ENCODE measurements around the gene SAMSN1. TPM values are rescaled to one million over a fixed set of nuclear protein-coding genes. Genes with fewer than 3 reads are reported as not detected.
"Not testable (repeated sequence)": the region's sequence is repeated elsewhere in the genome, so short reads cannot be mapped to it uniquely, and the experiment has no call there.

SAMSN1 gene
- total RNA-seq, 2 experiments from 2014 or later, result 2.8 TPM; not detected in 1

DNA sequence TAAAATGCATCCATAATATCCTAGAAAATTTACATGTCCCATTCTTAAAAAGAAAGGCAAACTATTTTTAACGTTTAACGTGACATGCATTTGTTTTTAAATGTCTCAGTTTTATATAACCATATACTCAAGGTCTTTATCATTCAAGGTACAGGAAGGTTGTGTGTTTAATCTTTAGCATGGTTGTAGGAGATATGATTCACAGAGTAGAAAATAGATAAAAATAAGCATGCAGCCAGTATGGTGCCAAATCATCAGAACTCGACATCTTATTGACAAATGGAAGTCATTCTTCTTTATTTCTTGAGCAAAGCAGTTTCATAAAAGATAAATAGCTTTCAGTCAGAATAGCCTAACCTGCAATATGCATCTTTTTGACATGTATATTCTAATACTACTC lies 51.0 kb downstream of the SAMSN1 start:
- TF ChIP-seq EZH2phosphoT487 (IDR thresholded peaks at IDR 0.05; ENCODE audit: borderline replicate concordance, low read depth, low read length), result no peak
- TF ChIP-seq CTCF (conservative IDR thresholded peaks at IDR 0.05; ENCODE audit: low read length), result no peak
- intact Hi-C loops (cut with micrococcal nuclease; ENCODE audit: unreplicated experiment), result no loop called here
- Histone ChIP-seq H2AFZ (ENCODE audit: low read length) (no peak overlapping the region), H3K9me2 (ENCODE audit: insufficient read depth, low read length) (no peaks in the 10 kb centered on the region), H3K27ac (ENCODE audit: low read depth, low read length, poor library complexity, severe bottlenecking) (no peak overlapping the region), H3K4me3 (ENCODE audit: low read depth, low read length, poor library complexity, severe bottlenecking) (no peak overlapping the region), H3K36me3 (ENCODE audit: insufficient read depth, low read length) (no peaks in the 10 kb centered on the region), H4K20me1 (ENCODE audit: insufficient read depth, low read length) (no peaks in the 10 kb centered on the region), H3K9me3 (ENCODE audit: low read length) (no peaks in the 10 kb centered on the region), H3K4me1 (ENCODE audit: insufficient read depth, low read length, poor library complexity, severe bottlenecking) (no peaks in the 10 kb centered on the region), H3K79me2 (ENCODE audit: insufficient read depth, low read depth, low read length) (no peaks in the 10 kb centered on the region), H3K4me2 (ENCODE audit: low read length) (no peak overlapping the region)
- ChIA-PET CTCF (ENCODE audit: unreplicated experiment) (no interaction called here), POLR2A (no interaction called here)
- DNase-seq (ENCODE audit: low spot score), result no peak
- no TSS peak for BruUV-seq (replicated peaks)

DNA sequence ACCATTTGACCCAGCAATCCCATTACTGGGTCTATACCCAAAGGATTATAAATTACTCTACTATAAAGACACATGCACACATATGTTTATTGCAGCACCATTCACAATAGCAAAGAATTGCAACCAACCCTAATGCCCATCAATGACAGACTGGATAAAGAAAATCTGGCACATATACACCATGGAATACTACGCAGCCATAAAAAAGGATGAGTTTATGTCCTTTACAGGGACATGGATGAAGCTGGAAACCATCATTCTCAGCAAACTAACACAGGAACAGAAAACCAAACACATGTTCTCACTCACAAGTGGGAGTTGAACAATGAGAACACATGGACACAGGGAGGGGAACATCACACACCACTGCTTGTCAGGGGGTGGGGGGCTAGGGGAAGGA lies 51.9 kb downstream of the SAMSN1 start:
- CTCF ChIA-PET (ENCODE audit: unreplicated experiment); H3K9me3 ChIP-seq (ENCODE audit: low read length); H3K4me1 ChIP-seq (ENCODE audit: insufficient read depth, low read length, poor library complexity, severe bottlenecking); H3K36me3 ChIP-seq (ENCODE audit: insufficient read depth, low read length); DNase-seq (ENCODE audit: low spot score); H4K20me1 ChIP-seq (ENCODE audit: insufficient read depth, low read length); H2AFZ ChIP-seq (ENCODE audit: low read length); H3K9me2 ChIP-seq (ENCODE audit: insufficient read depth, low read length); BruUV-seq (replicated peaks); H3K4me3 ChIP-seq (ENCODE audit: low read depth, low read length, poor library complexity, severe bottlenecking); H3K27ac ChIP-seq (ENCODE audit: low read depth, low read length, poor library complexity, severe bottlenecking); H3K79me2 ChIP-seq (ENCODE audit: insufficient read depth, low read depth, low read length); H3K4me2 ChIP-seq (ENCODE audit: low read length); intact Hi-C loops (cut with micrococcal nuclease; ENCODE audit: unreplicated experiment); POLR2A ChIA-PET: not testable (repeated sequence)

GRCh38 chr21:14493731-14494130 lies 52.4 kb downstream of the SAMSN1 start:
- H3K36me3 ChIP-seq (ENCODE audit: insufficient read depth, low read length), result no peaks in the 10 kb centered on the region
- H3K9me2 ChIP-seq (ENCODE audit: insufficient read depth, low read length), result no peaks in the 10 kb centered on the region
- no peaks in the 10 kb centered on the region for H3K79me2 ChIP-seq (ENCODE audit: insufficient read depth, low read depth, low read length)
- H4K20me1 ChIP-seq (ENCODE audit: insufficient read depth, low read length), result no peaks in the 10 kb centered on the region
- no peak overlapping the region for H2AFZ ChIP-seq (ENCODE audit: low read length)
- H3K4me1 ChIP-seq (ENCODE audit: insufficient read depth, low read length, poor library complexity, severe bottlenecking), result no peaks in the 10 kb centered on the region
- intact Hi-C loops (cut with micrococcal nuclease; ENCODE audit: unreplicated experiment), result no loop called here
- no peaks in the 10 kb centered on the region for H3K9me3 ChIP-seq (ENCODE audit: low read length)
- no peak overlapping the region for H3K4me3 ChIP-seq (ENCODE audit: low read depth, low read length, poor library complexity, severe bottlenecking)
- H3K27ac ChIP-seq (ENCODE audit: low read depth, low read length, poor library complexity, severe bottlenecking), result no peak overlapping the region
- DNase-seq (ENCODE audit: low spot score), result no peak
- no peak for TF ChIP-seq EZH2phosphoT487 (IDR thresholded peaks at IDR 0.05; ENCODE audit: borderline replicate concordance, low read depth, low read length)
- no peak overlapping the region for H3K4me2 ChIP-seq (ENCODE audit: low read length)
- CTCF ChIA-PET (ENCODE audit: unreplicated experiment), result no interaction called here
- BruUV-seq (replicated peaks), result no TSS peak
- POLR2A ChIA-PET, result no interaction called here

GRCh38 chr21:14492931-14493330 lies 53.2 kb downstream of the SAMSN1 start:
- Histone ChIP-seq H3K9me3 (ENCODE audit: low read length) (no peaks in the 10 kb centered on the region), H3K27ac (ENCODE audit: low read depth, low read length, poor library complexity, severe bottlenecking) (no peak overlapping the region), H3K4me1 (ENCODE audit: insufficient read depth, low read length, poor library complexity, severe bottlenecking) (no peaks in the 10 kb centered on the region), H3K4me2 (ENCODE audit: low read length) (no peak overlapping the region), H3K9me2 (ENCODE audit: insufficient read depth, low read length) (no peaks in the 10 kb centered on the region), H3K4me3 (ENCODE audit: low read depth, low read length, poor library complexity, severe bottlenecking) (no peak overlapping the region), H3K36me3 (ENCODE audit: insufficient read depth, low read length) (no peaks in the 10 kb centered on the region), H3K79me2 (ENCODE audit: insufficient read depth, low read depth, low read length) (no peaks in the 10 kb centered on the region), H2AFZ (ENCODE audit: low read length) (no peak overlapping the region), H4K20me1 (ENCODE audit: insufficient read depth, low read length) (no peaks in the 10 kb centered on the region)
- ChIA-PET CTCF (ENCODE audit: unreplicated experiment) (no interaction called here), POLR2A (interaction anchor here (0.6 kb wide), 3 partner anchors 33 to 1236 kb away, joined by 3 to 4 read pairs (median 3); no protein-coding TSS in a partner anchor)
- no TSS peak for BruUV-seq (replicated peaks)
- DNase-seq (ENCODE audit: low spot score), result no peak
- TF ChIP-seq EZH2phosphoT487 (IDR thresholded peaks at IDR 0.05; ENCODE audit: borderline replicate concordance, low read depth, low read length) (no peak), CTCF (conservative IDR thresholded peaks at IDR 0.05; ENCODE audit: low read length) (no peak)
- intact Hi-C loops (cut with micrococcal nuclease; ENCODE audit: unreplicated experiment), result no loop called here

Measured in OCI-LY7 (cell line).